HL-60 (cell line): ENCODE data around the gene HEPH.
"Not testable (repeated sequence)": the region's sequence is repeated elsewhere in the genome, so short reads cannot be mapped to it uniquely, and the experiment has no call there.

Experiments
- DNase-seq, 2 experiments: peaks; one replicate each; pipeline ENCODE4 v3.0.0-alpha.2; 2010 to 2020; ENCODE audit warnings: low read depth in 1 of 2, low spot score in 1 of 2
- H3K27ac ChIP-seq: fragments of 250-450 bp; sonication (Bioruptor Pico); replicated peaks from 2 replicates; pipeline ENCODE4 v1.5.1; 2020; ENCODE audit warnings: mild to moderate bottlenecking, moderate library complexity
- H3K27me3 ChIP-seq: fragments of 250-450 bp; sonication (Bioruptor Pico); 2 replicates; pipeline ENCODE4 v1.5.1; 2021; ENCODE audit warnings: mild to moderate bottlenecking, moderate library complexity; ENCODE audit not compliant: insufficient read depth, poor library complexity, severe bottlenecking
- H3K4me3 ChIP-seq: replicated peaks from 2 replicates; pipeline ENCODE4 v1.5.1; 2011; ENCODE audit warnings: mild to moderate bottlenecking, control low read depth, low read length; ENCODE audit not compliant: insufficient read depth
- CTCF ChIP-seq: IDR thresholded peaks from one replicate; pipeline ENCODE4 v1.5.1; 2011; ENCODE audit warnings: low read length, control low read depth, inconsistent platforms; ENCODE audit not compliant: insufficient read depth
- GABPA ChIP-seq: IDR thresholded peaks from 2 replicates; pipeline ENCODE4 v1.6.1; 2012; ENCODE audit warnings: low read depth
- POLR2AphosphoS5 ChIP-seq: IDR thresholded peaks from 2 replicates; pipeline ENCODE4 v1.6.1; 2012; ENCODE audit warnings: low read depth
- REST ChIP-seq: IDR thresholded peaks from 2 replicates; pipeline ENCODE4 v1.6.1; 2012; ENCODE audit warnings: low read depth; ENCODE audit not compliant: insufficient replicate concordance
- SPI1 ChIP-seq: IDR thresholded peaks from 2 replicates; pipeline ENCODE4 v1.6.1; 2012; ENCODE audit warnings: low read depth, mild to moderate bottlenecking, borderline replicate concordance

The HEPH gene

GRCh38 chrX:66221856-66222255 is 57.8 kb downstream of the HEPH start:
- no peak overlapping the region for H3K4me3 ChIP-seq
- H3K27ac ChIP-seq, result no peak overlapping the region
- no peak for DNase-seq
- H3K27me3 ChIP-seq, result no peaks in the 10 kb centered on the region
- TF ChIP-seq GABPA, result no peak
- no peak for TF ChIP-seq CTCF
- TF ChIP-seq SPI1, result no peak
- no peak for TF ChIP-seq REST
- TF ChIP-seq POLR2AphosphoS5, result no peak

GRCh38 chrX:66232296-66232695 is 68.2 kb downstream of the HEPH start:
- H3K27ac ChIP-seq, result no peak overlapping the region
- DNase-seq, result no peak
- H3K4me3 ChIP-seq, result no peak overlapping the region
- no peaks in the 10 kb centered on the region for H3K27me3 ChIP-seq
- TF ChIP-seq CTCF (no peak), POLR2AphosphoS5 (no peak), REST (no peak), SPI1 (no peak), GABPA (no peak)

- no peak for TF ChIP-seq POLR2AphosphoS5
- no peak for TF ChIP-seq CTCF
- no peak for TF ChIP-seq REST
- no peak for TF ChIP-seq SPI1
- no peak for TF ChIP-seq GABPA
- Histone ChIP-seq H3K27me3 (no peaks in the 10 kb centered on the region), H3K27ac (no peak overlapping the region), H3K4me3 (no peak overlapping the region)
- no peak for DNase-seq
These were observed 69.2 kb downstream of the HEPH start for GRCh38 chrX:66233209-66233608.

- not testable (repeated sequence) for H3K27ac ChIP-seq, DNase-seq, H3K27me3 ChIP-seq, H3K4me3 ChIP-seq
These were observed 69.9 kb downstream of the HEPH start for GRCh38 chrX:66233904-66234303.
